KMS-11 (cell line): ENCODE measurements around the gene TTC38.

Experiments
- H2AFZ ChIP-seq: fragments of 200-600 bp; sonication (generic); 2 replicates; pipeline ENCODE4 v1.6.1; 2016; ENCODE audit warnings: antibody characterized with exemption, mixed run types, low read depth
- H3K27ac ChIP-seq: fragments of 200-600 bp; sonication (generic); 2 replicates; pipeline ENCODE4 v1.6.1; 2016; ENCODE audit warnings: mild to moderate bottlenecking, mixed run types
- H3K27me3 ChIP-seq: fragments of 200-600 bp; sonication (generic); 2 replicates; pipeline ENCODE4 v1.6.1; 2017; ENCODE audit warnings: mild to moderate bottlenecking, low read depth, mixed run types, moderate library complexity; ENCODE audit not compliant: insufficient read depth
- H3K36me3 ChIP-seq: fragments of 200-600 bp; sonication (generic); 2 replicates; pipeline ENCODE4 v1.6.1; 2017; ENCODE audit warnings: mild to moderate bottlenecking, mixed run types; ENCODE audit not compliant: insufficient read depth
- H3K4me1 ChIP-seq: fragments of 200-600 bp; sonication (generic); 2 replicates; pipeline ENCODE4 v1.6.1; 2016; ENCODE audit warnings: mild to moderate bottlenecking, low read depth, mixed run types; ENCODE audit not compliant: poor library complexity, severe bottlenecking
- H3K4me2 ChIP-seq: fragments of 200-600 bp; sonication (generic); 2 replicates; pipeline ENCODE4 v1.7.0; 2016; ENCODE audit warnings: mild to moderate bottlenecking, mixed run types
- H3K4me3 ChIP-seq: fragments of 200-600 bp; sonication (generic); IDR thresholded peaks from 2 replicates; pipeline ENCODE4 v1.6.1; 2017; ENCODE audit warnings: low read depth, low read length, mixed read lengths; ENCODE audit not compliant: insufficient read depth
- H3K79me2 ChIP-seq: fragments of 200-600 bp; sonication (generic); 2 replicates; pipeline ENCODE4 v1.6.1; 2016; ENCODE audit warnings: low read depth, mixed run types; ENCODE audit not compliant: insufficient read depth
- H3K9ac ChIP-seq: fragments of 200-600 bp; sonication (generic); 2 replicates; pipeline ENCODE4 v1.6.1; 2016; ENCODE audit warnings: mild to moderate bottlenecking, mixed run types
- H4K20me1 ChIP-seq: fragments of 200-600 bp; sonication (generic); 2 replicates; pipeline ENCODE4 v1.6.1; 2016; ENCODE audit warnings: mild to moderate bottlenecking, mixed run types; ENCODE audit not compliant: insufficient read depth
- CTCF ChIP-seq: fragments of 200-600 bp; sonication (generic); conservative IDR thresholded peaks from 2 replicates; pipeline ENCODE4 v1.6.1; 2017; ENCODE audit warnings: low read depth, mild to moderate bottlenecking, antibody characterized with exemption, low read length, moderate library complexity, mixed read lengths

TTC38 gene

GRCh38 chr22:46269564-46269963 is 1.8 kb downstream of the TTC38 start:
- Histone ChIP-seq H3K27me3 (no peaks in the 10 kb centered on the region), H3K79me2 (no peaks in the 10 kb centered on the region), H2AFZ (no peak overlapping the region), H4K20me1 (no peaks in the 10 kb centered on the region), H3K4me2 (no peak overlapping the region), H3K4me3 (no peak overlapping the region), H3K36me3 (no peaks in the 10 kb centered on the region), H3K4me1 (no peaks in the 10 kb centered on the region), H3K27ac (no peak overlapping the region), H3K9ac (no peak overlapping the region)
- no peak for TF ChIP-seq CTCF

GRCh38 chr22:46272196-46272595 is 4.4 kb downstream of the TTC38 start:
- Histone ChIP-seq H3K4me2 (no peak overlapping the region), H3K27ac (no peak overlapping the region), H3K27me3 (no peaks in the 10 kb centered on the region), H4K20me1 (no peaks in the 10 kb centered on the region), H3K9ac (no peak overlapping the region), H2AFZ (no peak overlapping the region), H3K79me2 (no peaks in the 10 kb centered on the region), H3K4me3 (no peak overlapping the region), H3K4me1 (no peaks in the 10 kb centered on the region), H3K36me3 (no peaks in the 10 kb centered on the region)
- no peak for TF ChIP-seq CTCF

- Histone ChIP-seq H3K36me3 (no peaks in the 10 kb centered on the region), H3K79me2 (no peaks in the 10 kb centered on the region), H3K27ac (no peak overlapping the region), H3K4me2 (no peak overlapping the region), H4K20me1 (no peaks in the 10 kb centered on the region), H3K27me3 (no peaks in the 10 kb centered on the region), H3K4me1 (no peaks in the 10 kb centered on the region), H2AFZ (no peak overlapping the region), H3K4me3 (no peak overlapping the region), H3K9ac (no peak overlapping the region)
- no peak for TF ChIP-seq CTCF
Measured at GRCh38 chr22:46272762-46273431, 5.1 kb downstream of the TTC38 start.

- no peak overlapping the region for H3K27ac ChIP-seq
- no peak for TF ChIP-seq CTCF
- no peak overlapping the region for H2AFZ ChIP-seq
- H3K9ac ChIP-seq: no peak overlapping the region
- H3K27me3 ChIP-seq: no peaks in the 10 kb centered on the region
- H3K79me2 ChIP-seq: no peaks in the 10 kb centered on the region
- no peak overlapping the region for H3K4me3 ChIP-seq
- H3K36me3 ChIP-seq: no peaks in the 10 kb centered on the region
- H3K4me1 ChIP-seq: no peaks in the 10 kb centered on the region
- H4K20me1 ChIP-seq: no peaks in the 10 kb centered on the region
- no peak overlapping the region for H3K4me2 ChIP-seq
Measured at GRCh38 chr22:46273432-46274148, 5.8 kb downstream of the TTC38 start.
